ENCODE measurements around the gene CDC42BPA. TPM values are rescaled to one million over a fixed set of nuclear protein-coding genes. Genes with fewer than 3 reads are reported as not detected.

CDC42BPA gene
- total and polyA plus RNA-seq, 2 of the 13 experiments (the other 11 are each of a cell fraction or from before 2014, with no cell fraction given), result 6.5 to 16.0 TPM

DNA sequence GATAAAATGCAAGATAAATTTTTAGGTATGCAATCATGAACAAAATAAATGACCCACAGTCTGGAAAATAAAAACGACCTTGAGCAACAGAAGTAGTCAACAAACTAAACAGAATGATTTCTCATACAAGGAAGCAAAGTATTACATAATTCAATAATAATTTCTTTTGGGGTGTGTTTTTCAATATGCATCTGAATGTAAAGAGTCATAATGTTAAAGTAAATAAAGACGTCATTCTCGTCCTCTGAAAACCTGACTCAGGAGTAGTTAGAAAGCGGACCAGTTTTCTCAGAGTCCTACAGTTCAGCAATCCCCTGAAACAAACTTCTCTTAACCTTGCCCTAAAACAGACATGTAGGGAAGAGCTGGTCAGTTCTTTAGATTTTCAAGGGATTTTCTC lies 18.6 kb downstream of the CDC42BPA start:
- Histone ChIP-seq H3K9ac (ENCODE audit: insufficient read depth, low read depth, low read length) (no peak overlapping the region), H3K27ac (ENCODE audit: extremely low read length, insufficient read depth, low read length) (no peak overlapping the region), H3K4me3 (replicated peaks in 1 of 3; ENCODE audit: insufficient read depth in 1 of 3, low read depth in 2 of 3, low read length in 3 of 3) (no peak overlapping the region), H3K79me2 (ENCODE audit: insufficient read depth, low read length) (peaks cover 21% of the 10 kb centered on the region), H3K36me3 (replicated peaks in 1 of 2; ENCODE audit: control insufficient read depth in 1 of 2, insufficient read depth in 2 of 2, low read length in 2 of 2) (no peaks in the 10 kb centered on the region), H3K4me2 (ENCODE audit: low read depth, low read length) (no peak overlapping the region), H3K9me3 (ENCODE audit: low read length) (no peaks in the 10 kb centered on the region), H4K20me1 (ENCODE audit: insufficient read depth, low read length) (no peaks in the 10 kb centered on the region), H2AFZ (ENCODE audit: low read length) (no peak overlapping the region), H3K4me1 (ENCODE audit: insufficient read depth, low read length) (0 out of 2 replicates have a peak, but pooled peaks cover 13% of the 10 kb centered on the region), H3K27me3 (ENCODE audit: control insufficient read depth in 1 of 2, insufficient read depth in 2 of 2, low read length in 2 of 2) (no peaks in the 10 kb centered on the region)
- ChIA-PET CTCF (ENCODE audit: low intra/inter-chr PET ratio, low total read pairs) (no interaction called here), POLR2A (no interaction called here)
- intact Hi-C loops (cut with micrococcal nuclease; ENCODE audit: unreplicated experiment) (no loop called here), in situ Hi-C loops (cut with HindIII; ENCODE audit: extremely low pct_ligation_motif_present, low pct_unique_long_range_greater_than_20kb) (no loop called here)
- ATAC-seq (no peak), DNase-seq (ENCODE audit: low spot score) (no peak), FAIRE-seq (no peak)
- 82% methylated on average over 4 of the region's 4 CpGs for WGBS (ENCODE audit: low lambda C conversion rate)
- TF ChIP-seq, protein P1, sequence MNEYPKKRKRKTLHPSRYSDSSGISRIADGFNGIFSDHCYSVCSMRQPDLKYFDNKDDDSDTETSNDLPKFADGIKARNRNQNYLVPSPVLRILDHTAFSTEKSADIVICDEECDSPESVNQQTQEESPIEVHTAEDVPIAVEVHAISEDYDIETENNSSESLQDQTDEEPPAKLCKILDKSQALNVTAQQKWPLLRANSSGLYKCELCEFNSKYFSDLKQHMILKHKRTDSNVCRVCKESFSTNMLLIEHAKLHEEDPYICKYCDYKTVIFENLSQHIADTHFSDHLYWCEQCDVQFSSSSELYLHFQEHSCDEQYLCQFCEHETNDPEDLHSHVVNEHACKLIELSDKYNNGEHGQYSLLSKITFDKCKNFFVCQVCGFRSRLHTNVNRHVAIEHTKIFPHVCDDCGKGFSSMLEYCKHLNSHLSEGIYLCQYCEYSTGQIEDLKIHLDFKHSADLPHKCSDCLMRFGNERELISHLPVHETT (CRISPR knock-in tag; conservative IDR thresholded peaks at IDR 0.05), result no peak
- TF ChIP-seq CBFB (CRISPR knock-in tag; IDR thresholded peaks at IDR 0.05) (no peak), NCOA2 (CRISPR knock-in tag; IDR thresholded peaks at IDR 0.05) (no peak), ZNF773 (CRISPR knock-in tag; IDR thresholded peaks at IDR 0.05; ENCODE audit: borderline replicate concordance) (no peak), ZNF235 (CRISPR knock-in tag; IDR thresholded peaks at IDR 0.05; ENCODE audit: borderline replicate concordance) (no peak), XRCC5 (optimal IDR thresholded peaks at IDR 0.05; ENCODE audit: low read length) (no peak), HNRNPK (IDR thresholded peaks at IDR 0.05; ENCODE audit: low read depth, low read length, poor library complexity, severe bottlenecking) (no peak), ZNF335 (CRISPR knock-in tag; IDR thresholded peaks at IDR 0.05) (no peak), ZNF256 (CRISPR knock-in tag; conservative IDR thresholded peaks at IDR 0.05) (no peak), ZNF780A (CRISPR knock-in tag; IDR thresholded peaks at IDR 0.05) (no peak), CHD2 (IDR thresholded peaks at IDR 0.05; ENCODE audit: low read depth, low read length) (no peak), MTERF4 (CRISPR knock-in tag; IDR thresholded peaks at IDR 0.05) (no peak), SRSF9 (IDR thresholded peaks at IDR 0.05; ENCODE audit: borderline replicate concordance, insufficient read depth, low read depth, low read length, poor library complexity, severe bottlenecking) (no peak), NFIC (IDR thresholded peaks at IDR 0.05; ENCODE audit: low read length) (no peak), ZNF784 (CRISPR knock-in tag; IDR thresholded peaks at IDR 0.05; ENCODE audit: borderline replicate concordance) (no peak), RBM22 (optimal IDR thresholded peaks at IDR 0.05; ENCODE audit: low read length) (no peak), ZKSCAN1 (IDR thresholded peaks at IDR 0.05; ENCODE audit: low read length) (no peak), ZNF546 (CRISPR knock-in tag; conservative IDR thresholded peaks at IDR 0.05) (no peak)
- TF ChIP-seq, protein P2, sequence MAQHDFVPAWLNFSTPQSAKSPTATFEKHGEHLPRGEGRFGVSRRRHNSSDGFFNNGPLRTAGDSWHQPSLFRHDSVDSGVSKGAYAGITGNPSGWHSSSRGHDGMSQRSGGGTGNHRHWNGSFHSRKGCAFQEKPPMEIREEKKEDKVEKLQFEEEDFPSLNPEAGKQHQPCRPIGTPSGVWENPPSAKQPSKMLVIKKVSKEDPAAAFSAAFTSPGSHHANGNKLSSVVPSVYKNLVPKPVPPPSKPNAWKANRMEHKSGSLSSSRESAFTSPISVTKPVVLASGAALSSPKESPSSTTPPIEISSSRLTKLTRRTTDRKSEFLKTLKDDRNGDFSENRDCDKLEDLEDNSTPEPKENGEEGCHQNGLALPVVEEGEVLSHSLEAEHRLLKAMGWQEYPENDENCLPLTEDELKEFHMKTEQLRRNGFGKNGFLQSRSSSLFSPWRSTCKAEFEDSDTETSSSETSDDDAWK (CRISPR knock-in tag; IDR thresholded peaks at IDR 0.05), result no peak
- TF ChIP-seq, protein P3, sequence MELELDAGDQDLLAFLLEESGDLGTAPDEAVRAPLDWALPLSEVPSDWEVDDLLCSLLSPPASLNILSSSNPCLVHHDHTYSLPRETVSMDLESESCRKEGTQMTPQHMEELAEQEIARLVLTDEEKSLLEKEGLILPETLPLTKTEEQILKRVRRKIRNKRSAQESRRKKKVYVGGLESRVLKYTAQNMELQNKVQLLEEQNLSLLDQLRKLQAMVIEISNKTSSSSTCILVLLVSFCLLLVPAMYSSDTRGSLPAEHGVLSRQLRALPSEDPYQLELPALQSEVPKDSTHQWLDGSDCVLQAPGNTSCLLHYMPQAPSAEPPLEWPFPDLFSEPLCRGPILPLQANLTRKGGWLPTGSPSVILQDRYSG (CRISPR knock-in tag; IDR thresholded peaks at IDR 0.05), result no peak
- BruUV-seq (replicated peaks), result no TSS peak
